ENCODE results near the gene GOLGA6L7.
A peak's percentile ranks its signal among the peaks of the same experiment; 100 is the strongest.

Gene GOLGA6L7

DNA sequence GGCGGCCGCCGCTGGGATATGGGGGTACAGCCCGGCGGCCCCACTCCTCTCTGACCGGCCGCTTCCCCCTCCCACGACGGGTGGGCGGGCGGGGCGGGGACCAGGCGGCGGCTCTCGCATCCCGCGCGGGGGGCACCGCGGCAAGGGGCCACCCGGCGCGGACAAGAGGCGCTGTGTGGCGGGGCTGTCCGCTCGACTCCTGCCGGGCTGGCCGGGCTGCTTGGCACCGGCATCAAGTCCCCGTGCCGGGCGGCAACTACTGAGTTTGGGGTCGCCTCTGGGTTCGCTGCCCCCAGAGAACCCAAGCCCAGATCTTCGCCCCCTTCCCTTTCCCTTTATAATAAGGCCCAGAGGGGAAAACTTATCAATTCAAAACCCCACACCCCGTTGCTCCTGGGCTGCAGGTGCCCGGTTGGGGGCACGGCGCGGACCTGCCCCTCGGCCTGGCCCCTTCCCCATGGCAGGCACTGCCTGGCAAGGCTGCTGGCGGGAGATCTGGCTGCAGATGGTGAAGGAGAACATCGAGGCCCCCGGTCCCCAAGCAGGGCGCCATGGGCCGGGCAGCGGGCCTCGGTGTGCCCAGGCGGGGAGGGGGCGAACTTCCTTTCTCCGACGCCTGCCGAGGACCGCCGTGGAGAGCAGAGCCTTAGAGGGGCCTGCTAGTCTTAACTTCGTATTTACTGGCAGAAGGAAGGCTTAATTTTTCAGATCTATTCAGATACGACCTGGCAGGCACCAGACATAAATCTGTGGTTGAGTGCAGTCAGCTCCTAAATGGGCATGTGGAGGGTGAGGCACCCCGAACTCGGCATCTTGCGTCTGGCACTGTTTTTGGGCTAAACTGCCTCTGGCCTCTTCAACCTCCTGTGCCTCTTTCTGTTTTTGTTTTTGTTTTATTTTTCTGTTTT is 38.2 kb upstream of the GOLGA6L7 start:
- H3K27ac ChIP-seq: peak overlapping the region; percentile 82; the same call in 1 of the 2 replicates
- TF ChIP-seq, protein P1, sequence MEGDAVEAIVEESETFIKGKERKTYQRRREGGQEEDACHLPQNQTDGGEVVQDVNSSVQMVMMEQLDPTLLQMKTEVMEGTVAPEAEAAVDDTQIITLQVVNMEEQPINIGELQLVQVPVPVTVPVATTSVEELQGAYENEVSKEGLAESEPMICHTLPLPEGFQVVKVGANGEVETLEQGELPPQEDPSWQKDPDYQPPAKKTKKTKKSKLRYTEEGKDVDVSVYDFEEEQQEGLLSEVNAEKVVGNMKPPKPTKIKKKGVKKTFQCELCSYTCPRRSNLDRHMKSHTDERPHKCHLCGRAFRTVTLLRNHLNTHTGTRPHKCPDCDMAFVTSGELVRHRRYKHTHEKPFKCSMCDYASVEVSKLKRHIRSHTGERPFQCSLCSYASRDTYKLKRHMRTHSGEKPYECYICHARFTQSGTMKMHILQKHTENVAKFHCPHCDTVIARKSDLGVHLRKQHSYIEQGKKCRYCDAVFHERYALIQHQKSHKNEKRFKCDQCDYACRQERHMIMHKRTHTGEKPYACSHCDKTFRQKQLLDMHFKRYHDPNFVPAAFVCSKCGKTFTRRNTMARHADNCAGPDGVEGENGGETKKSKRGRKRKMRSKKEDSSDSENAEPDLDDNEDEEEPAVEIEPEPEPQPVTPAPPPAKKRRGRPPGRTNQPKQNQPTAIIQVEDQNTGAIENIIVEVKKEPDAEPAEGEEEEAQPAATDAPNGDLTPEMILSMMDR (conservative IDR thresholded peaks at IDR 0.05): no peak

GRCh38 chr15:28885630-28886430 is 37.4 kb upstream of the GOLGA6L7 start, which contains the start of gene APBA2:
TSS of gene APBA2 (plus strand) at chr15:28885974. CDS start at chr15:29053885, 167,911 bp downstream.
- TF ChIP-seq, protein P1 (conservative IDR thresholded peaks at IDR 0.05): peak; percentile 18
- peak within 1 kb of the TSS; percentile 82 for H3K27ac ChIP-seq

DNA sequence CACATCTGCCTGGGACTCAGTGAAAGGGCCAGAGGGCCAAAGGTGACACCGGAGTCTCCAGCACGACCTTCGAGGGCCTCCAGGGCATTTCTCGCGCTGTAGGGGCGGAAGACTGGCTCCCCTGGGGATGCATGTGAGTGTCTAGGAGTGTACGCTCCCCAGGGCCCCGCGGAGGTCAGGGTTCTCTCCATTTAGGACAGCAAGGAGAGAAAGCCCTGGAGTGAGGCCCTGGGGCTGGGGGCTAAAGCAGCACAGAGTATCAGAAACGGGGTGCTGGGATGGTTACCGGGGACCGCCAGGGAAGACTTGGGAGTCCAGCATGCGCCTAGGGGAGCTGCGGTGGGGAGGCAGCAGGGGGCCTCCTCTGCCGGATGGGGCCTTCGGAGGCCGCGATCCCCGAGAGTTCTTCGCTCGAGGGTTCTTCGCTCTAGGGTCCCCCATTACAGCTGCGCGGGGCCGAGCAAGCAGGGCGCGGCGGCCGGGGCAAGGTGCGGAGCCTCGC is 36.7 kb upstream of the GOLGA6L7 start:
- H3K27ac ChIP-seq: peak overlapping the region; percentile 82

GRCh38 chr15:28884151-28884940 is 35.9 kb upstream of the GOLGA6L7 start:
- H3K27ac ChIP-seq: no peak overlapping the region; the same call in 1 of the 2 replicates
- TF ChIP-seq, protein P1 (conservative IDR thresholded peaks at IDR 0.05): no peak

More for the DNA sequence above, 36.7 kb upstream of the GOLGA6L7 start:
- TF ChIP-seq, protein P1 (conservative IDR thresholded peaks at IDR 0.05): no peak

DNA sequence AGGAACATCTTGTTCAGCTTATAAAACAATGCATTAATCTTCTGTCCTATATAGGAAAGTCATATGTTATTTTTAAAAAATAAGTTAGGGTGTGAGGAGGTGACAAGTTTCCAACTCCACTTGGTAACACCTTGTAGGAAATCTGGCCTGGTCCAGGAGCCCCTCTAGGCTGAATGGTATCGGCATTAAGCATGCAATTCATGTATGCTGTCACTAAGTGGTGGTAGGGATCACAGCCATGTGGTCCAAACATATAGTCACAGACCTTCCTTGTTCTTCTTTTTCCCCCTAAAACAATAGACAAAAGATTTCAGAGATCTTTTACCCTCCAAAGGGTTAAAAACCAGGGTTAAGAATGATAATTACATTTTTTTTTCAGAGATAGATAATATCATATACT is 33.2 kb upstream of the GOLGA6L7 start:
- H3K27ac ChIP-seq: peak overlapping the region; percentile 43
- TF ChIP-seq, protein P1 (conservative IDR thresholded peaks at IDR 0.05): no peak; the same call in 1 of the 2 replicates

DNA sequence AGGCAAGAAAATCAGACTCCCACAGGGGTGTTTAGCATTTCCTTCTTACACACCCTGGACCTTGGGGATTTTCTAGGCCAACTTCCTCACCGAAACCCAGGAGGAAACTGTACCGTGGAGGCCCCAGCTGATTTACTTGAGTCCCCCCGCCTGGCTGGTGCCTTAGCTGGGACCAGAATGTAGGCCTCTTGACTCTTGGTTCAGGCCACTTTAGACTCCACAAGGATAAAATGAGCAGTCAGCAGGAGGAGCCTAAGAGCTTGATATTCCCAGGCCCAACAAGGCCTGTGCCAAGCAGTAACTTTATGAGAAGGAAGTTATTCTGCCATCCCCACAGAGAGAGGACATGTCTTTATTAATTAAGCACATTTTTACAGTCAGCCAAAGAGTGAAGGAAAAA is 32.7 kb upstream of the GOLGA6L7 start:
- H3K27ac ChIP-seq: peak overlapping the region; percentile 43
- TF ChIP-seq, protein P1 (conservative IDR thresholded peaks at IDR 0.05): peak; percentile 29; the same call in 1 of the 2 replicates

Data from VCaP (cell line).